Hepatocyte (in vitro differentiated cells): Measurements from ENCODE around the gene ZNF423. TPM values are rescaled to one million over a fixed set of nuclear protein-coding genes. Genes with fewer than 3 reads are reported as not detected.

Experiments used
- DNase-seq: peaks from one replicate; pipeline ENCODE4 v3.0.0-alpha.2; 2016; ENCODE audit warnings: low spot score
- H2AFZ ChIP-seq: fragments of 200-600 bp; sonication (generic); 2 replicates; pipeline ENCODE4 v1.6.0; 2016; ENCODE audit warnings: antibody characterized with exemption, mild to moderate bottlenecking
- H3K27ac ChIP-seq: fragments of 200-600 bp; sonication (generic); 2 replicates; pipeline ENCODE4 v1.5.1; 2016; ENCODE audit warnings: mild to moderate bottlenecking
- H3K27me3 ChIP-seq: fragments of 200-600 bp; sonication (generic); 2 replicates; pipeline ENCODE4 v1.6.1; 2016
- H3K36me3 ChIP-seq: fragments of 200-600 bp; sonication (generic); replicated peaks from 2 replicates; pipeline ENCODE4 v1.5.1; 2016; ENCODE audit warnings: low read depth; ENCODE audit not compliant: insufficient read depth
- H3K4me1 ChIP-seq: fragments of 200-600 bp; sonication (generic); 2 replicates; pipeline ENCODE4 v1.5.1; 2016; ENCODE audit warnings: mild to moderate bottlenecking, moderate library complexity; ENCODE audit not compliant: insufficient read depth
- H3K4me2 ChIP-seq: fragments of 200-600 bp; sonication (generic); 2 replicates; pipeline ENCODE4 v1.6.0; 2016
- H3K4me3 ChIP-seq: fragments of 200-600 bp; sonication (generic); 2 replicates; pipeline ENCODE4 v1.5.1; 2016; ENCODE audit warnings: mild to moderate bottlenecking
- H3K79me2 ChIP-seq: fragments of 200-600 bp; sonication (generic); 2 replicates; pipeline ENCODE4 v1.6.0; 2017; ENCODE audit warnings: mild to moderate bottlenecking
- H3K9me2 ChIP-seq: fragments of 200-600 bp; sonication (generic); replicated peaks from 2 replicates; pipeline ENCODE4 v1.6.0; 2017; ENCODE audit warnings: mild to moderate bottlenecking; ENCODE audit not compliant: insufficient read depth
- H3K9me3 ChIP-seq: fragments of 200-600 bp; sonication (generic); 2 replicates; pipeline ENCODE4 v1.5.1; 2016; ENCODE audit warnings: low read depth, mild to moderate bottlenecking
- H4K20me1 ChIP-seq: fragments of 200-600 bp; sonication (generic); 2 replicates; pipeline ENCODE4 v1.6.0; 2016; ENCODE audit warnings: mild to moderate bottlenecking; ENCODE audit not compliant: insufficient read depth, poor library complexity, severe bottlenecking
- EZH2 ChIP-seq: fragments of 200-600 bp; sonication (generic); IDR thresholded peaks from 2 replicates; pipeline ENCODE4 v1.6.1; 2016; ENCODE audit warnings: antibody characterized with exemption, mild to moderate bottlenecking, borderline replicate concordance
- EZH2phosphoT487 ChIP-seq: fragments of 200-600 bp; sonication (generic); IDR thresholded peaks from one replicate; pipeline ENCODE4 v1.6.1; 2018; ENCODE audit warnings: antibody characterized with exemption, mild to moderate bottlenecking, low read depth, moderate library complexity; ENCODE audit not compliant: unreplicated experiment, severe bottlenecking
- WGBS: methylation state at CpG from one replicate; pipeline ENCODE4 v1.1.6; 2016; ENCODE audit warnings: low lambda C conversion rate; ENCODE audit errors: missing lambda C conversion rate; 5-methylcytosine and 5-hydroxymethylcytosine counted together
- polyA plus RNA-seq: library from polyadenylated mRNA; unstranded; fragments of >200 nt; fragmentation: Nextera tagmentation; extraction: Ambion mirVana; gene quantifications from 2 replicates; pipeline ENCODE4 v1.2.1, GENCODE V29; 2016
- total RNA-seq: library from RNA; depleted of rRNA; stranded (reverse); fragments of >200 nt; gene quantifications from 2 replicates; pipeline ENCODE4 v1.2.3, GENCODE V29; 2014
- TF ChIP-seq, protein P1 (sequence below): fragments of 200-600 bp; sonication (generic); IDR thresholded peaks from 2 replicates; pipeline ENCODE4 v1.5.1; 2016; ENCODE audit warnings: antibody characterized with exemption, mild to moderate bottlenecking; ENCODE audit not compliant: poor library complexity

The ZNF423 gene
- total and polyA plus RNA-seq, 2 experiments from 2014 or later = 9.6 to 11.8 TPM

DNA sequence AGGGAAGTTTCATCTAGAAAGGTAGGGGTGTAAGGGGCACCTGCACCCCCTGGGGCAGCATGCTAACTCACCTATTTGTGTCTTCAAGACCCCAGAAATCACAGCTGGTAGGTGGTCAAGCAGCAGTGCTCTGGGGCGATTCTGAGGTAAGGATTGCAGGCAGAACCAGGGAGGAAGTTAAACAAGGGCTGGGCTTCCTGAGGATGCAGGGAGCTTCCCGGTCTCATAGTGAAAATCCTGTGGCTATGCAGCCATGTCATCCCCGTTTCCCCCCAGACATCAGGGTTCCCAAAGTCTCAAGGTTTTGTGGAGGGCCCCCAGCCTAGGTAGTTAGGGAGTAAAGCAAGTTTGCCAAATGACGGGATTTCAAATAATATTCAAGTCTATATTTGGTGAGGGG, 403.8 kb downstream of the ZNF423 start:
- H3K36me3 ChIP-seq = no peaks in the 10 kb centered on the region
- H4K20me1 ChIP-seq = no peaks in the 10 kb centered on the region
- 68% methylated on average over 4 of the region's 4 CpGs for WGBS
- H3K9me3 ChIP-seq = no peaks in the 10 kb centered on the region
- DNase-seq = no peak
- H3K4me2 ChIP-seq = peak overlapping the region; percentile 31
- no peak overlapping the region for H2AFZ ChIP-seq
- H3K9me2 ChIP-seq = no peaks in the 10 kb centered on the region
- no peaks in the 10 kb centered on the region for H3K79me2 ChIP-seq
- no peak overlapping the region for H3K4me3 ChIP-seq
- no peak overlapping the region for H3K27ac ChIP-seq
- no peaks in the 10 kb centered on the region for H3K4me1 ChIP-seq
- TF ChIP-seq EZH2phosphoT487 = no peak
- no peaks in the 10 kb centered on the region for H3K27me3 ChIP-seq

DNA sequence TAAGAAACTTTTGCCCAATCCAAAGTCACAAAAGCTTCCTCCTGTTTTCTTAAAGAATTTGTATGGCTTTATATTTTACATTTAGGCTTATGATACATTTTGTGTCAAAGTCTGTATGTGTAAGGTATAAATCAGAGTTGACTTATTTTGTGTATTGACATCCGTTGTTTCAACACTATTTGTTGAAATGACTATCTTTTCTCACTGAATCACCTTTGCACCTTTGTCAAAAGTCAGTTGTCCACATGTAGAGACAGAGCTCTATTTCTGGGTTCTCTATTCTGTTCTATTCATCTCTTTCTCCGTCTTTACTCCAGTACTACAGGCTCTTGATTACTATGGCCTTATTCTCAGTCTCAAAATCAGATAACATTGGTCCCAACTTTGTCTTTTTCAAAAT, 409.1 kb downstream of the ZNF423 start:
- TF ChIP-seq, protein P1, sequence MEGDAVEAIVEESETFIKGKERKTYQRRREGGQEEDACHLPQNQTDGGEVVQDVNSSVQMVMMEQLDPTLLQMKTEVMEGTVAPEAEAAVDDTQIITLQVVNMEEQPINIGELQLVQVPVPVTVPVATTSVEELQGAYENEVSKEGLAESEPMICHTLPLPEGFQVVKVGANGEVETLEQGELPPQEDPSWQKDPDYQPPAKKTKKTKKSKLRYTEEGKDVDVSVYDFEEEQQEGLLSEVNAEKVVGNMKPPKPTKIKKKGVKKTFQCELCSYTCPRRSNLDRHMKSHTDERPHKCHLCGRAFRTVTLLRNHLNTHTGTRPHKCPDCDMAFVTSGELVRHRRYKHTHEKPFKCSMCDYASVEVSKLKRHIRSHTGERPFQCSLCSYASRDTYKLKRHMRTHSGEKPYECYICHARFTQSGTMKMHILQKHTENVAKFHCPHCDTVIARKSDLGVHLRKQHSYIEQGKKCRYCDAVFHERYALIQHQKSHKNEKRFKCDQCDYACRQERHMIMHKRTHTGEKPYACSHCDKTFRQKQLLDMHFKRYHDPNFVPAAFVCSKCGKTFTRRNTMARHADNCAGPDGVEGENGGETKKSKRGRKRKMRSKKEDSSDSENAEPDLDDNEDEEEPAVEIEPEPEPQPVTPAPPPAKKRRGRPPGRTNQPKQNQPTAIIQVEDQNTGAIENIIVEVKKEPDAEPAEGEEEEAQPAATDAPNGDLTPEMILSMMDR = no peak
- no peak for TF ChIP-seq EZH2
- no peak for TF ChIP-seq EZH2phosphoT487
- Histone ChIP-seq H3K4me2 (no peak overlapping the region), H3K79me2 (no peaks in the 10 kb centered on the region), H3K9me3 (no peaks in the 10 kb centered on the region), H3K9me2 (no peaks in the 10 kb centered on the region), H3K4me3 (no peak overlapping the region), H4K20me1 (no peaks in the 10 kb centered on the region), H3K27ac (no peak overlapping the region), H2AFZ (no peak overlapping the region), H3K27me3 (peaks cover 8% of the 10 kb centered on the region), H3K36me3 (no peaks in the 10 kb centered on the region), H3K4me1 (no peaks in the 10 kb centered on the region)
- 75% methylated on average over 2 of the region's 2 CpGs for WGBS
- no peak for DNase-seq

DNA sequence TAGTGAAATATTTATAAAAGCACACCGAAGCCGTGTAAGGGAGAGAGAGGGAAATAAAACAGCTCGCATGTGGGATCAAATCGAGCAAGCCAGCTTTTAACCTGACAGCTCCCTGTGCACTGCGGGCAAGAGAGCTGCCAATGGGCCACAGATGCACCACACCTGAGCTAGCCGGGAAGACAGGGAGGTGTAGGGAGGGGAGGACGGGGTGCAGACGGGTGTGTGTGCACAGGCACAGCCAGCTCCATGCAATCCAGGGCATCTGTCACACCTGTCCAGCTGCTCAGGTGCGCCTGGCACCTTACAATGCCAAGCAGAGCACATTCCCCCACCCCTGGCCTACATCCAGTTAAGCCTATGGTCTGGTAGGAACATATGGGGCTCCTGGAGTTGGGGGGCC, 412.3 kb downstream of the ZNF423 start:
- H4K20me1 ChIP-seq = no peaks in the 10 kb centered on the region
- no peaks in the 10 kb centered on the region for H3K4me1 ChIP-seq
- H3K4me3 ChIP-seq = no peak overlapping the region
- H3K79me2 ChIP-seq = no peaks in the 10 kb centered on the region
- 85% methylated on average over 9 of the region's 9 CpGs for WGBS
- H3K36me3 ChIP-seq = no peaks in the 10 kb centered on the region
- H3K4me2 ChIP-seq = no peak overlapping the region
- H3K9me2 ChIP-seq = no peaks in the 10 kb centered on the region
- no peak overlapping the region for H2AFZ ChIP-seq
- TF ChIP-seq EZH2phosphoT487 = no peak
- TF ChIP-seq, protein P1 = no peak
- no peak for TF ChIP-seq EZH2
- DNase-seq = no peak
- H3K27me3 ChIP-seq = peaks cover 16% of the 10 kb centered on the region
- H3K27ac ChIP-seq = no peak overlapping the region
- H3K9me3 ChIP-seq = no peaks in the 10 kb centered on the region

DNA sequence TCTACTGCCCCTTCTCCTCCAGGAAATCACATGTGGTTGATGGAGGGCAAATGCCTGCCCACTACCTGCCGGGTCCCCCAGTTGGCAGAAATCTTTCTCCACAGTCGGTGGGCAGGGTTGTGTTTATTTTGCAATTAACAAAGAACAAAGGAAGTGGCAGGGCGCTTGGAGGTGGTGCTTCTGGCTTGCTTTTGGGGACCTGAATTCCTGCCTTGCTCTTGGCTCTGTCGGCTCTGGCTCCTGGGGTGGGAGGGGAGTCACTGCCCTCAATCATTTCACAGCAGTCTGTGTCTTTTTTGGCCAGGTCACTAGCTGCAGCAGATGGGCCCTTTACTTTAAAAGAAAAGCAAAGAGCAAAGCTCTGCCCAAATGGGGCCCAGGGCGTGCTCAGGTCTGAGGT, 413.1 kb downstream of the ZNF423 start:
- no peaks in the 10 kb centered on the region for H3K79me2 ChIP-seq
- 47% methylated on average over 5 of the region's 5 CpGs for WGBS
- no peak overlapping the region for H3K4me2 ChIP-seq
- no peaks in the 10 kb centered on the region for H3K36me3 ChIP-seq
- H3K9me3 ChIP-seq = no peaks in the 10 kb centered on the region
- TF ChIP-seq, protein P1 = no peak
- TF ChIP-seq EZH2 (no peak), EZH2phosphoT487 (no peak)
- no peak overlapping the region for H2AFZ ChIP-seq
- no peak overlapping the region for H3K27ac ChIP-seq
- DNase-seq = no peak
- no peak overlapping the region for H3K4me3 ChIP-seq
- H3K9me2 ChIP-seq = no peaks in the 10 kb centered on the region
- H4K20me1 ChIP-seq = no peaks in the 10 kb centered on the region
- H3K4me1 ChIP-seq = no peaks in the 10 kb centered on the region
- H3K27me3 ChIP-seq = peaks cover 16% of the 10 kb centered on the region
